HG02943 (cell line): ENCODE data around the gene HK1.

ENCODE experiments used
- ATAC-seq: cut with Tn5 transposase; IDR thresholded peaks from one replicate; pipeline ENCODE4 v1.9.1; 2021; ENCODE audit warnings: mild to moderate bottlenecking, low read depth, moderate library complexity; ENCODE audit not compliant: unreplicated experiment

The HK1 gene

GRCh38 chr10:69414036-69415018 is 136.0 kb downstream of the HK1 start:
- ATAC-seq, result no peak

GRCh38 chr10:69415049-69415448 is 136.8 kb downstream of the HK1 start:
- ATAC-seq, result no peak

- no peak for ATAC-seq
Measured at GRCh38 chr10:69415951-69416350, 137.7 kb downstream of the HK1 start.

GRCh38 chr10:69416695-69417094 is 138.4 kb downstream of the HK1 start, which contains the start of gene TACR2:
TSS of gene TACR2 (minus strand) at chr10:69416918. CDS start at chr10:69416323, 595 bp downstream.
- ATAC-seq, result no peak

GRCh38 chr10:69417542-69417941 is 139.2 kb downstream of the HK1 start:
- no peak for ATAC-seq

GRCh38 chr10:69418052-69418752 is 139.9 kb downstream of the HK1 start:
- no peak for ATAC-seq

- ATAC-seq, result no peak
Measured at GRCh38 chr10:69419096-69419743, 140.9 kb downstream of the HK1 start.

- ATAC-seq, result no peak
Measured at GRCh38 chr10:69419744-69420126, 141.4 kb downstream of the HK1 start.

GRCh38 chr10:69421611-69422308 is 143.5 kb downstream of the HK1 start:
- no peak for ATAC-seq

GRCh38 chr10:69422676-69423075 is 144.4 kb downstream of the HK1 start:
- no peak for ATAC-seq

- ATAC-seq, result no peak
Measured at GRCh38 chr10:69425041-69425440, 146.7 kb downstream of the HK1 start.

- no peak for ATAC-seq
Measured at GRCh38 chr10:69425511-69426298, 147.4 kb downstream of the HK1 start.

- no peak for ATAC-seq
Measured at GRCh38 chr10:69426376-69426727, 148.1 kb downstream of the HK1 start.

GRCh38 chr10:69428165-69428564 is 149.9 kb downstream of the HK1 start:
- ATAC-seq, result no peak

- ATAC-seq, result no peak
Measured at GRCh38 chr10:69434169-69434568, 155.9 kb downstream of the HK1 start.

GRCh38 chr10:69434926-69435325 is 156.6 kb downstream of the HK1 start:
- no peak for ATAC-seq

GRCh38 chr10:69435966-69436520 is 157.7 kb downstream of the HK1 start:
- ATAC-seq, result no peak

- ATAC-seq, result no peak
Measured at GRCh38 chr10:69437321-69438259, 159.3 kb downstream of the HK1 start.
